ENCODE results near the gene TMEM270.

DNA sequence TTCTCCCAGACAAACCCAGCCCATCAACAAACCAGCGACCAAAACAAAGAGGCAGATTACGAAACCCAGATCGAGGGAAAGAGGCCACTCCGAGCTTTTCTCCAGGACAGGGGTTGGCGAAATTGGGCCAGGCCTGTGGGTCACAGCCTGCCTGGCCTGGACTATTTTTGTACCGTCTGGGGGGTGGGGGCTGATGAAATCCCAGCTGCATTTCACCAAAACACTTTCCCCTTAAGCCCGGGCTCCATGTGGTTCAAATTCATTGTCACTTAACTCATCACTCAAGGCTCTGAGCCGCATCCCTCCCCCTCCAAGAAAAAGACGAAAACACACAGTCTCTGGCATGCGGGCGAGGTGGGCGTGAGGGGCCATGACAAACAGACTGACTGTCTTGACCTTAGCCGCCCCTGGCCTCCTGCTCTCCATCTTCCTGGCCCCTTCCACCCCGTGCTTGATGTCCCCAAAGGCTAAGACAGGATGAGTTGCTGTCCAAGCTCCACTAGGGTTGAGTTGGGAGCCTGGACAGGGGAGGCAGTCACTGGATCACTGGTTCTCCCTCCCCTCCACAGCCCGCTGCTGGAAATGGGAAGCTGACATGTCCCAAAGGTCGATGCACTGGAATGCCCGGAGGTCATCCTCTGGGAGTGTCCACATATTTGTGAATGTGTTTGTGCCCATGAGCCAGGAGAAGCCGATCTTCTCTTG is 19.2 kb downstream of the TMEM270 start:
- TF ChIP-seq CTCF (IDR thresholded peaks at IDR 0.05; ENCODE audit: insufficient read depth, low read length, poor library complexity, severe bottlenecking) (no peak), EZH2phosphoT487 (conservative IDR thresholded peaks at IDR 0.05; ENCODE audit: low read length) (no peak)
